Heart right ventricle (tissue), 16 donors: Measurements from ENCODE around the gene CD22. TPM values are rescaled to one million over a fixed set of nuclear protein-coding genes. Genes with fewer than 3 reads are reported as not detected.

ENCODE experiments used
- ATAC-seq, 8 donors: fragments of 200-7000 bp; cut with Tn5 transposase; one replicate each; pipeline ENCODE4 v1.9.1; 2020; ENCODE audit warnings: mild to moderate bottlenecking in 8 of 8, moderate library complexity in 8 of 8, moderate number of reproducible peaks in 1 of 8
- DNase-seq, 2 donors: peaks; one replicate each; pipeline ENCODE4 v3.0.0-alpha.2; 2020
- H3K27ac ChIP-seq, 10 donors: fragments of 200-600 bp; sonication (generic) in 2 of 10; one replicate each; pipeline versions ENCODE4 v1.5.0 to v1.8.0; 2020 to 2022; ENCODE audit warnings: mild to moderate bottlenecking in 3 of 10
- H3K27me3 ChIP-seq, 7 donors: fragments of 200-600 bp; one replicate each; pipeline ENCODE4 v1.8.0; 2021 to 2022; ENCODE audit warnings: mild to moderate bottlenecking in 2 of 7
- H3K36me3 ChIP-seq, 9 donors: fragments of 200-600 bp; sonication (generic) in 1 of 9; one replicate each; pipeline versions ENCODE4 v1.5.0 to v1.8.0; 2020 to 2022; ENCODE audit warnings: mild to moderate bottlenecking in 2 of 9
- H3K4me1 ChIP-seq, 9 donors: fragments of 200-600 bp; sonication (generic) in 1 of 9; one replicate each; pipeline versions ENCODE4 v1.5.0 to v1.8.0; 2020 to 2022; ENCODE audit warnings: mild to moderate bottlenecking in 4 of 9
- H3K4me3 ChIP-seq, 10 donors: fragments of 200-600 bp; sonication (generic) in 2 of 10; one replicate each; pipeline versions ENCODE4 v1.5.0 to v1.8.0; 2020 to 2022; ENCODE audit warnings: mild to moderate bottlenecking in 7 of 10, moderate library complexity in 2 of 10
- H3K9me3 ChIP-seq, 11 donors: fragments of 200-600 bp in 10 of 11; sonication (generic) in 2 of 11; one replicate each; pipeline versions ENCODE4 v1.5.0 to v1.8.0; 2013 to 2022; ENCODE audit warnings: mild to moderate bottlenecking in 2 of 11, control low read depth in 1 of 11, moderate library complexity in 1 of 11
- CTCF ChIP-seq, 9 donors: fragments of 200-600 bp; sonication (generic) in 2 of 9; IDR thresholded peaks; one replicate each; pipeline versions ENCODE4 v1.5.0 to v1.8.0; 2021 to 2022; ENCODE audit warnings: antibody characterized with exemption in 9 of 9, mild to moderate bottlenecking in 5 of 9, moderate library complexity in 1 of 9
- WGBS, 2 donors: extraction: QIAGEN DNeasy Blood & Tissue Kit; methylation state at CpG; one replicate each; pipeline ENCODE4 v1.1.7; 2013; ENCODE audit warnings: inconsistent platforms in 1 of 2; 5-methylcytosine and 5-hydroxymethylcytosine counted together
- intact Hi-C, 10 donors: fragments of 100-400 bp; cut with DNase I; formaldehyde crosslinking; loops; one replicate each; pipeline versions ENCODE4 v1.11.1 to v1.14.2; 2022
- polyA plus RNA-seq, 2 donors: library from polyadenylated mRNA; stranded (reverse); fragments of 200-250 nt; gene quantifications; one replicate each; pipeline ENCODE4 v1.2.3, GENCODE V29; 2013
- total RNA-seq, 10 donors: library from RNA; stranded (reverse); fragmentation: NEBNext Ultra II Directional in 3 of 10; extraction: Animal tissue kit (Norgen Biotek cat#: 25700) in 3 of 10; gene quantifications; one replicate each; pipeline versions ENCODE4 v1.2.1 to v1.2.4, GENCODE V29; 2021 to 2023
- donor health status: Arrhythmogenic right ventricular cardiomyopathy.
- donor health status: ischemic (EF 13 %, LVEDD 7.1; RV severe dilation, severe dysfunction).
- donor health status: healthy with polysubstance abuse.
- donor health status: DM: no; HTN: yes; CAD: no.
- donor health status: DM: no; HTN: no; CAD: no.
- donor health status: ischemic (EF 25% LVEDD 6.9; RV normal size, moderate dysfunction).
- donor health status: ischemic (EF 25% LVEDD 5.7; RV mildly dilated, moderate dysfunction).
- donor health status: healthy.
- donor health status: DM: yes; HTN: yes; CAD: no.
- donor health status: Ischemic cardiomyopathy.
- donor health status: ischemic (EF 35%, LVEDD 5.7; RV mildly dilated, moderate dysfunction).
- donor health status: nonischemic (EF 11% LVEDD 7.7; RV severe dilation, severe dysfunction).
- donor health status: DM: yes; HTN: yes; CAD: no.
- donor health status: PGD.
- donor health status: ischemic (EF 29% LVEDD 5.4; RV normal size, mild dysfunction).
- donor health status: nonischemic (EF 23%, LVEDD 6.1; RV moderate dilation, normal function).

Gene CD22
- total and polyA plus RNA-seq, 12 donors = 0.07 to 1.6 (median 0.38) TPM; not detected in 2

GRCh38 chr19:35297515-35297848 lies 31.5 kb upstream of the CD22 start:
- no peak for TF ChIP-seq CTCF (IDR thresholded peaks at IDR 0.05)
- ATAC-seq = no peak
- WGBS, 2 donors = 95 to 98% methylated on average over 3 of the region's 3 CpGs
- peaks cover 0 to 6% (median 0%) of the 10 kb centered on the region in 9 donors for H3K4me1 ChIP-seq
- DNase-seq = no peak
- H3K27me3 ChIP-seq = peaks cover 0 to 61% (median 37%) of the 10 kb centered on the region in 7 donors
- intact Hi-C loops = no loop called here
- H3K36me3 ChIP-seq = no peaks in the 10 kb centered on the region
- H3K27ac ChIP-seq = no peak overlapping the region
- H3K9me3 ChIP-seq = no peaks in the 10 kb centered on the region
- H3K4me3 ChIP-seq = no peak overlapping the region

- ATAC-seq = no peak
- no peak for DNase-seq
- H3K27ac ChIP-seq = no peak overlapping the region
- 95 to 96% methylated on average over 2 of the region's 2 CpGs for WGBS, 2 donors
- intact Hi-C loops = no loop called here
- no peaks in the 10 kb centered on the region for H3K36me3 ChIP-seq
- H3K27me3 ChIP-seq = peaks cover 0 to 58% (median 36%) of the 10 kb centered on the region in 7 donors
- peaks cover 0 to 6% (median 0%) of the 10 kb centered on the region in 9 donors for H3K4me1 ChIP-seq
- TF ChIP-seq CTCF (IDR thresholded peaks at IDR 0.05) = no peak
- H3K9me3 ChIP-seq = no peaks in the 10 kb centered on the region
- H3K4me3 ChIP-seq = no peak overlapping the region
Observed at GRCh38 chr19:35297922-35298321, 31.1 kb upstream of the CD22 start.

- 94 to 97% methylated on average over 5 of the region's 5 CpGs for WGBS, 2 donors
- no peak for TF ChIP-seq CTCF (IDR thresholded peaks at IDR 0.05)
- H3K27me3 ChIP-seq = peaks cover 0 to 51% (median 32%) of the 10 kb centered on the region in 7 donors
- H3K27ac ChIP-seq = no peak overlapping the region
- H3K36me3 ChIP-seq = no peaks in the 10 kb centered on the region
- intact Hi-C loops = no loop called here
- ATAC-seq = no peak
- no peak for DNase-seq
- peaks cover 0 to 6% (median 0%) of the 10 kb centered on the region in 9 donors for H3K4me1 ChIP-seq
- no peak overlapping the region for H3K4me3 ChIP-seq
- no peaks in the 10 kb centered on the region for H3K9me3 ChIP-seq
Observed at GRCh38 chr19:35298561-35298972, 30.4 kb upstream of the CD22 start.

GRCh38 chr19:35299523-35300338 lies 29.3 kb upstream of the CD22 start:
- no peaks in the 10 kb centered on the region for H3K36me3 ChIP-seq
- 42 to 43% methylated on average over 37 to 54 of the region's 55 CpGs for WGBS, 2 donors
- no peak for TF ChIP-seq CTCF (IDR thresholded peaks at IDR 0.05)
- peaks cover 0 to 6% (median 0%) of the 10 kb centered on the region in 9 donors for H3K4me1 ChIP-seq
- ATAC-seq (peak in 1 of 8 donors; percentile 38), DNase-seq (no peak)
- H3K4me3 ChIP-seq = no peak overlapping the region
- peaks cover 0 to 44% (median 24%) of the 10 kb centered on the region in 7 donors for H3K27me3 ChIP-seq
- H3K9me3 ChIP-seq = no peaks in the 10 kb centered on the region
- intact Hi-C loops = no loop called here
- H3K27ac ChIP-seq = no peak overlapping the region
